GM04504 (cell line): ENCODE results near the gene ZNF205.
"Not testable (repeated sequence)": the region's sequence is repeated elsewhere in the genome, so short reads cannot be mapped to it uniquely, and the experiment has no call there.

Experiments
- DNase-seq: peaks from one replicate; pipeline ENCODE4 v3.0.0-alpha.2; 2012; ENCODE audit warnings: low read depth

Gene ZNF205

GRCh38 chr16:3148256-3149192, 36.1 kb downstream of the ZNF205 start:
- DNase-seq, result no peak

GRCh38 chr16:3149193-3149530, 36.8 kb downstream of the ZNF205 start:
- DNase-seq, result no peak

GRCh38 chr16:3149630-3150345, 37.4 kb downstream of the ZNF205 start:
- no peak for DNase-seq

DNA sequence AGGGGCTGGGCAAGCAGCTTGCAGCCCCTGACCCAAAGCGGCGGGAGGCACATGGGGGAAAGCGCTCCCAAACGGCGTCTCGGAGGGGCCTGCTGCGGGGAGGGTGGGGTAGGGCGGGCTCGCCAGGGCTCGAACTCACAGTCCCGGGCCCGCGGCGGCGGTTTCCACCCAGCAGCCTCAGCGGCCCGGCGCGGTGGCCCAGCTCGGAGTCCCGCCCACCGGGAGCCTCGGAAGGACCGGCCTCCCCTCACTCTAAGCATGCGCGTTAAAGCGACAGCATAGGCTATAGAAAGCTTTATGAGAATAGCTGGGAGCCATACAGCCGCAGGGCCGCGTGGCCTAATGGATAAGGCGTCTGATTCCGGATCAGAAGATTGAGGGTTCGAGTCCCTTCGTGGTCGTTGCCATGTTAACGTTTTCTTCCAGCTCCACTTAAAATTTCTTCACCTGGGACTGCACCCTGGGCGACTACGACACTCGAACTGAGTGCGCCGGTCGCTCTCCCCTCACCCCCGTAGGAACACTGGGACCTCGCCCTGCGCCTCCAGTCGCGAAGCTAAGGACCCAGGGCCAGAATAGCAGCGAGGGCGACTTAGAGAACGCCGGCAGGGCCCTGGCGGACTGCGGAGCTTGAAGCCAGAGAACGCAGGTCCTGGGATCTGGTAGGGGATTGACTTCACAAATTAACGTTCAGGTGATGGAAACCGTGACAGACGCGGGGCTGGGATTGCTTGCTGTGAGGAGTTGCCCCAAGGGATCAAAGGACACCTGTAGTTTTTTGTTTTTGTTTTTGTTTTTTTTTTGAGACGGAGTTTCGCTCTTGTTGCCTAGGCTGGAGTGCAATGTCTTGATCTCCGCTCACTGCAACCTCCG, 38.2 kb downstream of the ZNF205 start:
- peak; percentile 88 for DNase-seq

DNA sequence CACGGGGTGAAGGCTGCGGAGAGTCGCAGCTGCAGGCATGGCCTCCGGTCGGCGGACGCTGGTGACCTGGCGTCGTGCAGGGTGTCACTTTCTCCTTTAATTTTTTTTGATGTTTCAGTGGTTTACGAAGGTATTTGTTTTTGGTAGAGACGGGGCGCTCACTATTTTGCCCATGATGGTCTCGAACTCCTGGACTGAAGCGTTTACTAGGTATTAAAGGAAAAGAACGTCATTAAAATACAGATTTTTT, 39.6 kb downstream of the ZNF205 start:
- no peak for DNase-seq

DNA sequence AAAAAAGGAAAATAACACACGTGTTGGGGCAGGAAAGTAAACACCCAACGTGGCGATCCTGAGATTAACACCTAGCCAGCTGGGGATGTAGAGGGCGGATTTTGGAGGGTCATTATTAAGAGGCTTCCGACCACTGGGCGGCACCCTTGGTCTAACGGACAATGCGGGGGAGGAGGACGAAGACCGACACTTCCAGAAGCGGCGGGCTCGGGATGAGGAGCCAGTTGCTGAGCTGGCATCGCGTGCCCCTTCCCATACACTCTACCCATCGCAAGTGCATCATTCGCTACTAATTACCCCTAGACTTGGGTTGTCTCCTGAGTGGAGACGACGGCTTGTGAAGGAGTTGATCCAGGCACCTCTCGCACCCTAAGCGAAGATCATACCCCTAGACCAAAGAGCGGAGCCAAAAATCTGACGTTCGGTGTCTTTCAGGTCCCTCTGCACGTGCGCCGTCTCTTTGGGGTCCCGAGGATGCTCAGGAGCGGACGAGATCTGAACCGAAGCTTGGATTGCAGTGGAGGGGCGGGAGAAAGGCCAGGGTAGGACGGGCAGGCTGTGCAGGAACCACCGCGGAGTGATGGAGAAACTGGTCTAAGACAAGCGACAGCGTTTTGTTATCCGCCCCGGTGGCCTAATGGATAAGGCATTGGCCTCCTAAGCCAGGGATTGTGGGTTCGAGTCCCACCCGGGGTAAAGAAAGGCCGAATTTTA, 40.0 kb downstream of the ZNF205 start:
- peak; percentile 80 for DNase-seq

DNA sequence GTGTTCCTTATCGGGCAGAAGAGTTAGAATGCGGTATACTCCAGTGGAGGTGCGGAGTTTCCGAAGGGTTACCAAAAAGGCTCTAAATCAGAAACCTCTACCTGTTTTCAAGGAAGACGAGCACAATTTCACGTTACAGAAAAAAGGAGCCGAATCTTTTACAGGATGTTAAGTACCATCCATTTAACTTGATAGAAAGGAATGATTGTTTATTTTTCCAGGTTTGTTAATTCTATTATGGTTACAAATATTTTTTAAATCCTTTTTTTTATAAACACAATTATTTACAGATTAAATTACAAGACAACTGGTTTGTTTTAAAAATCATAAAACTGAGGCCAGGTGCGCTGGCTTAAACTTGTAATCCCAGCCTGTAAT, 40.6 kb downstream of the ZNF205 start:
- no peak for DNase-seq

DNA sequence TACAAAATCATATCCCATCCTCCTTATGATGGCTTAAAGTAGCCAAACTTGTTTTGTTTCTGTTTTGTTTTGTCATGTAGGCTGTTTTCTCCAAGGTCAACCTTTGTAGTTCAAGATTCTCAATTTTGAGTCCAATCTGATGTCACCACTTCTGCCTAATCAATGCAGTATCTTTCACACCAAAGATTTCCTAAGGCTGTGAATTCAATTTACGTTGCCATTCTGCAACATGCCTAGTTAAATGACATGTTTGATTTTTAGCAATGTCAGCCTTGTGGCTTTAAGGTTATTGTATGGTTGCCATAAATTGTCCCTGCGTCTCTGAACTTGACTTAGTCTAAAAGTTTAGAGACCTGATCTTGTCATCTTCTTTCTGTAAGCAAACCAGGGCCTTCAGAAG, 42.8 kb downstream of the ZNF205 start:
- DNase-seq, result no peak

DNA sequence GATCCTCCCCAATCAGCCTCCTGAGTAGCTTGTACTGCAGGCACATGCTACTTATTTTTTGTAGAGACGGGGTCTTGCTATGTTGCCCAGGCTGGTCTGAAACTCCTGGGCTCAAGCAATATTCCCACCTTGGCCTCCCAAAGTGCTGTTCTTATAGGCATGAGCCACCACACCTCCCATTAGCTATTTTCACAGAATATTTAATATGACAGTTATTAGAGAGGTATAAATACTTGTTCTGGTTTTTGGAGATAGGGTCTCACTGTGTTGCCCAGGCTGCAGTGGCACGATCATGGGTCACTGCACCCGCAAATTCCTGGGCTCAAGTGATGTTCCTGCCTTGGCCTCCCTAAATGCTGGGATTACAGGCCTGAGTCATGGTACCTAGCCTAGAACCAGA, 43.6 kb downstream of the ZNF205 start:
- no peak for DNase-seq

DNA sequence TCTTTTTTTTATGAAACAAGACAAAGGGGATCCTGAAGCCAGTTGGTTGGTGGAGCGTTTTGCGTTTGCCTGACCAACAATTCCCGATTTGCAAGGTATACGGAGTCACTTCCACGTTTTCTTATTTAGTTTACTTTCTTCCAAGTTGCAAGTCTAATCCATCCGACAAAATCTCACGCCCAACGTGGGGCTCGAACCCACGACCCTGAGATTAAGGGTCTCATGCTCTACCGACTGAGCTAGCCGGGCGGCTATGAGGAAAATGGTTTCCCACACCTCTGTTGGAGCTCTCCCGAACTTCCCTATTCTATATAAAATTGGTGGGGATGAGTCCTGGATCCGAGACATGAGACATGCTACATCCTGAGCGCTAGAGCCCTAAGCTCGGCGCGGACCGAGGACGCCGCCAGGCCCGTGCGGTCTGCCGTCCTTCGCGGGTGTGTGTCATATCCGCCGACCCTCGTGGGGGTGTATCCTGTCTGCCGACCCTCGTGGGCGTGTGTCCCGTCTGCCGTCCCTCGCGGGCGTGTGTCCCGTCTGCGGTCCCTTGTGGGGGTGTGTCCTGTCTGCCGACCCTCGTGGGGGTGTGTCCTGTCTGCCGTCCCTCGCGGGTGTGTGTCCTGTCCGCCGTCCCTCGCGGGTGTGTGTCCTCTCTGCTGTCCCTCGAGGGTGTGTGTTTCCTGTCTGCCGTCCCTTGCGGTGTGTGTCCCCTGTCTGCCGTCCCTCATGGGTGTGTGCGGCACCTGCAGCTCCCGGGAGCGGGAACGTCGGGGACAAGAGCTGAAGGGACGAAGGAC, 45.0 kb downstream of the ZNF205 start:
- DNase-seq, result peak; percentile 83

GRCh38 chr16:3158026-3158509, 45.7 kb downstream of the ZNF205 start:
- DNase-seq, result no peak

DNA sequence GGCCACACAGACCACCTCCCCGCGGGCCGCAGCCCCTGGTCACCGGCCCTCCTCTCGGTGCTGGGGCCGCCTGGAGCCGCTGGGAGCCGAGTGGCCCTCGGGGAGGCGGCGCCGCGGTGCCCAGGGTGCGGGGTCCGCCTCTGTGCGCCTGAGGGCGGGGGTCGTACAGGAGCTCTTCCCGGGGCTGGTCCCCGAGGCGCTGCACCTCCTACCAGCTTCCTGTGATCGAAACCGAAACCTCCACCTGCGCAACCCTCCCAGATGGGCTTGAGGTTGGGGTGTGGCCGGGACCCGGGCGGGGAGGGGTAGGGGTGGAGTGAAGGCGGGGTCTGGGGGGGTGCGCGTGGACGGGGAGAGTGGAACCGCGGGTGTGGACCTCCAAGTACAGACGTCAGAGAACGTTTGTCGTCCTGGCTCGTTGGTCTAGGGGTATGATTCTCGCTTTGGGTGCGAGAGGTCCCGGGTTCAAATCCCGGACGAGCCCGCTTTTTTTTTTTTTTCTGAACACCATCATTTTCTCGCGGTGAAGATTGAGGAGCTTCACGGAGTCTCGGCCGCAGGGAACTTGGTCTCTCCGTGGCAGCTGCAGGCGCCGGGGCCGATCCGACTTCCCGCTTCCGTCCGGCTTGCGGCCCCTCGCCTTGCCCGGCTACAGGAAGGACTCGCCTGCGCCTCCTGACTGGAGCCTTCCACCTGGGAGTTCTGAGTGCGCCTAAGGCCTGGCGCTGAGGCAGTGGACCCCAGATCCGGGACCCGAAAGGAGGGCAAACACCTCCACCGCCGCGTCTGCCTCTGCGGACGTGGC, 46.3 kb downstream of the ZNF205 start:
- peak; percentile 62 for DNase-seq

- no peak for DNase-seq
These were observed 49.0 kb downstream of the ZNF205 start for GRCh38 chr16:3161235-3162018.

- no peak for DNase-seq
These were observed 52.0 kb downstream of the ZNF205 start for GRCh38 chr16:3164121-3164991.

- no peak for DNase-seq
These were observed 52.9 kb downstream of the ZNF205 start for GRCh38 chr16:3165111-3165822.

DNA sequence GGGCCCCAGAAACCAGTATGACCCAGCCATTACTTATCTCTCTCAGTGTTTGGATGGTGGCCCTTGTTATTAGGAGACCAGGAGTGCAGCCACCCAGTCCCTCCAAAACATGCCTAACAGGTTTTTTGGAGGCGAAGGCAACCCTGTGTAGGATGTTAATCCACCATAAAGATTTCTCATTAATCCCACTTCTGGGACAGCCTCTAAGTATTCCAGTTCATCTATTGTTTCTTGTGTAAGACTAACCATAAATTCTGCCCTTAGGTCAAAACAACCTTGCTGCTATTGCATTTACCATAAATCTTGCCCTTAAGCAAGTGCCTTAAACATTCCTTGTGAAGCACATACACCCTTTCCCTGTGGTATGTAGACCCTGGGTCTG, 54.1 kb downstream of the ZNF205 start:
- DNase-seq, result no peak

- DNase-seq, result not testable (repeated sequence)
These were observed 56.3 kb downstream of the ZNF205 start for GRCh38 chr16:3168729-3169128.
